Ishikawa (cell line): ENCODE data around the gene FETUB.

Source experiments
- CEBPB ChIP-seq: IDR thresholded peaks from 2 replicates; pipeline ENCODE4 v1.6.1; 2012
- CREB1 ChIP-seq: IDR thresholded peaks from 2 replicates; pipeline ENCODE4 v1.6.1; 2012; ENCODE audit warnings: low read depth
- EGR1 ChIP-seq: IDR thresholded peaks from 2 replicates; pipeline ENCODE4 v1.6.1; 2012
- EP300 ChIP-seq: IDR thresholded peaks from 2 replicates; pipeline ENCODE4 v1.6.1; 2012; ENCODE audit warnings: borderline replicate concordance
- FOXM1 ChIP-seq: IDR thresholded peaks from 2 replicates; pipeline ENCODE4 v1.6.1; 2012; ENCODE audit warnings: low read depth, borderline replicate concordance
- MAX ChIP-seq: IDR thresholded peaks from 2 replicates; pipeline ENCODE4 v1.6.1; 2012
- NFIC ChIP-seq: IDR thresholded peaks from 2 replicates; pipeline ENCODE4 v1.6.1; 2012
- RAD21 ChIP-seq: IDR thresholded peaks from 2 replicates; pipeline ENCODE4 v1.6.1; 2012; ENCODE audit warnings: low read depth
- TAF1 ChIP-seq: IDR thresholded peaks from 2 replicates; pipeline ENCODE4 v1.6.1; 2012; ENCODE audit warnings: low read depth, mild to moderate bottlenecking
- TCF12 ChIP-seq: IDR thresholded peaks from 2 replicates; pipeline ENCODE4 v1.6.1; 2012; ENCODE audit warnings: low read depth
- TEAD4 ChIP-seq: IDR thresholded peaks from 2 replicates; pipeline ENCODE4 v1.6.1; 2012
- USF1 ChIP-seq: IDR thresholded peaks from 2 replicates; pipeline ENCODE4 v1.6.1; 2012
- YY1 ChIP-seq: IDR thresholded peaks from 2 replicates; pipeline ENCODE4 v1.6.1; 2012; ENCODE audit warnings: low read depth
- ZBTB7A ChIP-seq: IDR thresholded peaks from 2 replicates; pipeline ENCODE4 v1.6.1; 2012; ENCODE audit warnings: low read depth
- TF ChIP-seq, protein P1 (sequence below): IDR thresholded peaks from 2 replicates; pipeline ENCODE4 v1.6.1; 2012; ENCODE audit warnings: low read depth, mild to moderate bottlenecking

Gene FETUB

DNA sequence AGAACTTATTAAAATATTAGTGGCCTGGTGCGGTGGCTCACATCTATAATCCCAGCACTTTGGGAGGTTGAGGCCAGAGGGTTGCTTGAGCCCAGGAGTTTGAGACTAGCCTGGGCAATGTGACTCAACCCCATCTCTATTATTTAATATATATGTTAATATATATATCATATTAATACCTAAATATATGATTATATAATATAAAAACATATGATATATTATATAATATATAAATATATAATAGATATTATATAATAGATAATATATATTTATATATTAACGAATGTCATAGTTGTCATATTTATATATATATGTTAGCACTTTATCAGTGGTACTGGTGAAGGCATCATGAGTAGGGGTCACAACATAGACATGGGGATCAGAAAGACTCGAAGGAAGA, 30.9 kb downstream of the FETUB start:
- TF ChIP-seq YY1: no peak
- TF ChIP-seq ZBTB7A: no peak
- no peak for TF ChIP-seq EGR1
- TF ChIP-seq CREB1: no peak
- no peak for TF ChIP-seq TCF12
- TF ChIP-seq, protein P1, sequence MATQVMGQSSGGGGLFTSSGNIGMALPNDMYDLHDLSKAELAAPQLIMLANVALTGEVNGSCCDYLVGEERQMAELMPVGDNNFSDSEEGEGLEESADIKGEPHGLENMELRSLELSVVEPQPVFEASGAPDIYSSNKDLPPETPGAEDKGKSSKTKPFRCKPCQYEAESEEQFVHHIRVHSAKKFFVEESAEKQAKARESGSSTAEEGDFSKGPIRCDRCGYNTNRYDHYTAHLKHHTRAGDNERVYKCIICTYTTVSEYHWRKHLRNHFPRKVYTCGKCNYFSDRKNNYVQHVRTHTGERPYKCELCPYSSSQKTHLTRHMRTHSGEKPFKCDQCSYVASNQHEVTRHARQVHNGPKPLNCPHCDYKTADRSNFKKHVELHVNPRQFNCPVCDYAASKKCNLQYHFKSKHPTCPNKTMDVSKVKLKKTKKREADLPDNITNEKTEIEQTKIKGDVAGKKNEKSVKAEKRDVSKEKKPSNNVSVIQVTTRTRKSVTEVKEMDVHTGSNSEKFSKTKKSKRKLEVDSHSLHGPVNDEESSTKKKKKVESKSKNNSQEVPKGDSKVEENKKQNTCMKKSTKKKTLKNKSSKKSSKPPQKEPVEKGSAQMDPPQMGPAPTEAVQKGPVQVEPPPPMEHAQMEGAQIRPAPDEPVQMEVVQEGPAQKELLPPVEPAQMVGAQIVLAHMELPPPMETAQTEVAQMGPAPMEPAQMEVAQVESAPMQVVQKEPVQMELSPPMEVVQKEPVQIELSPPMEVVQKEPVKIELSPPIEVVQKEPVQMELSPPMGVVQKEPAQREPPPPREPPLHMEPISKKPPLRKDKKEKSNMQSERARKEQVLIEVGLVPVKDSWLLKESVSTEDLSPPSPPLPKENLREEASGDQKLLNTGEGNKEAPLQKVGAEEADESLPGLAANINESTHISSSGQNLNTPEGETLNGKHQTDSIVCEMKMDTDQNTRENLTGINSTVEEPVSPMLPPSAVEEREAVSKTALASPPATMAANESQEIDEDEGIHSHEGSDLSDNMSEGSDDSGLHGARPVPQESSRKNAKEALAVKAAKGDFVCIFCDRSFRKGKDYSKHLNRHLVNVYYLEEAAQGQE: no peak
- no peak for TF ChIP-seq USF1
- no peak for TF ChIP-seq TEAD4

- no peak for TF ChIP-seq EGR1
- TF ChIP-seq TAF1: no peak
- no peak for TF ChIP-seq CEBPB
- TF ChIP-seq TEAD4: no peak
- no peak for TF ChIP-seq TCF12
- TF ChIP-seq, protein P1: no peak
- no peak for TF ChIP-seq USF1
- TF ChIP-seq FOXM1: no peak
- no peak for TF ChIP-seq YY1
- no peak for TF ChIP-seq EP300
- no peak for TF ChIP-seq CREB1
- no peak for TF ChIP-seq RAD21
- TF ChIP-seq MAX: no peak
Observed at GRCh38 chr3:186678604-186679003, 38.4 kb downstream of the FETUB start.

GRCh38 chr3:186679151-186679550, 39.0 kb downstream of the FETUB start:
- TF ChIP-seq RAD21 (no peak), EP300 (no peak)

- TF ChIP-seq EP300 (no peak), FOXM1 (no peak), EGR1 (no peak), TCF12 (no peak), CREB1 (no peak), RAD21 (no peak), NFIC (no peak), MAX (no peak), ZBTB7A (no peak), YY1 (no peak), TAF1 (no peak), USF1 (no peak), TEAD4 (no peak)
Observed at GRCh38 chr3:186680869-186681268, 40.7 kb downstream of the FETUB start.

- TF ChIP-seq CREB1: no peak
- TF ChIP-seq EP300: no peak
- TF ChIP-seq FOXM1: no peak
- TF ChIP-seq TEAD4: no peak
- no peak for TF ChIP-seq EGR1
- no peak for TF ChIP-seq CEBPB
- no peak for TF ChIP-seq TAF1
- TF ChIP-seq, protein P1: no peak
- TF ChIP-seq NFIC: no peak
- TF ChIP-seq ZBTB7A: no peak
- no peak for TF ChIP-seq YY1
Observed at GRCh38 chr3:186682812-186683211, 42.6 kb downstream of the FETUB start.
